A375 (cell line): ENCODE results near the gene IGF1. TPM values are rescaled to one million over a fixed set of nuclear protein-coding genes. Genes with fewer than 3 reads are reported as not detected.

Source experiments
- total RNA-seq: library from RNA; depleted of rRNA; stranded (reverse); fragments of >200 nt; shearing (Covaris generic); gene quantifications from 2 replicates; pipeline ENCODE4 v1.2.3, GENCODE V29; 2014; rRNA removed

Gene IGF1
- not detected in 2 replicates for total RNA-seq

DNA sequence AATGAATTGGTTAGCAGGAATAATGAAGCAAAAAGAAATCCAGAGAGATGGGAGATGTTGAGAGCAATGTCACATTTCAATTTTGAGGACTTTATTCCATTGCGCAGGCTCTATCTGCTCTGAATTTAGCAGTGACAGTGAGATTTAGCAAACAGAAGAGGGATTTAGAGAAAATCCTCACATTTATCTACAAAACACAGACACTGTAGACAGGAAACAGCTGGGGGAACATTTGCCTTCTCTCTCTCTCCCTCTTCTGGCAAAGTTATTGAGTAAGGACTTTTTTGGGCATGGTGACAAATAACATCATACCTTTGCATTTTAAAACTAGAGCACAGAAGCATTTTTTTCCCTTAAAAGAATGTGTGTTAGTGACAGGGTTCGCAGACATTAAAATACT is at the start of gene IGF1:
IGF1 (minus strand) TSS at position 158 of the 400 bp plus-strand sequence. CDS start 182 bp downstream, outside the sequence.

